ENCODE measurements around the gene FAS.

FAS gene

DNA sequence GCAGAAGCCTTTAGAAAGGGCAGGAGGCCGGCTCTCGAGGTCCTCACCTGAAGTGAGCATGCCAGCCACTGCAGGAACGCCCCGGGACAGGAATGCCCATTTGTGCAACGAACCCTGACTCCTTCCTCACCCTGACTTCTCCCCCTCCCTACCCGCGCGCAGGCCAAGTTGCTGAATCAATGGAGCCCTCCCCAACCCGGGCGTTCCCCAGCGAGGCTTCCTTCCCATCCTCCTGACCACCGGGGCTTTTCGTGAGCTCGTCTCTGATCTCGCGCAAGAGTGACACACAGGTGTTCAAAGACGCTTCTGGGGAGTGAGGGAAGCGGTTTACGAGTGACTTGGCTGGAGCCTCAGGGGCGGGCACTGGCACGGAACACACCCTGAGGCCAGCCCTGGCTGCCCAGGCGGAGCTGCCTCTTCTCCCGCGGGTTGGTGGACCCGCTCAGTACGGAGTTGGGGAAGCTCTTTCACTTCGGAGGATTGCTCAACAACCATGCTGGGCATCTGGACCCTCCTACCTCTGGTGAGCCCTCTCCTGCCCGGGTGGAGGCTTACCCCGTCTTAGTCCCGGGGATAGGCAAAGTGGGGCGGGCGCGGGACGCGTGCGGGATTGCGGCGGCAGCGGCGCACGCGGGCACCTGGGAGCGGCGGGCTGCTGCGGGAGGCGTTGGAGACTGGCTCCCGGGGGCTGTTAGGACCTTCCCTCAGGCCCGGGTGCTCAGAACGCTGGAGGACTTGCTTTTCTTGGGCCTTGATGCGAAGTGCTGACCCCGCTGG lies at the start of gene FAS:
Gene FAS (plus strand): TSS at position 415 of the 777 bp plus-strand sequence. CDS start 79 bp downstream, at position 494.
- peak; percentile 68 for DNase-seq

DNA sequence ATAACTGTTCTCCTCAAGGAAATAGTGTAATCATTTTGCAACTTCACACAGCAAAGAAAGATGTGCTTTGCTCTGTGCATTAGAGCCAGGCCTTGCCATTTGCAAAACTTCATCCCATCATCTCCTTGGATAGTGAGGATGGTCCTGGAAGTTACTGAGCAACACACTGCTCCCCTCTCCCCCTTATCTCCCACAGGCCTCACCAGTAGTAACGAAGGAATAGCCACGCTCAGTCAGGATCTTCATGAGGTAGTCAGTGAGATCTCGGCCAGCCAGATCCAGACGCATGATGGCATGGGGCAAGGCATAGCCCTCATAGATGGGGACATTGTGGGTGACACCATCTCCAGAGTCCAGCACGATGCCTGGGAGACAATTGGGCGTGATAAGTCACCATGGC lies 49.6 kb upstream of the FAS start:
- DNase-seq = no peak

DNA sequence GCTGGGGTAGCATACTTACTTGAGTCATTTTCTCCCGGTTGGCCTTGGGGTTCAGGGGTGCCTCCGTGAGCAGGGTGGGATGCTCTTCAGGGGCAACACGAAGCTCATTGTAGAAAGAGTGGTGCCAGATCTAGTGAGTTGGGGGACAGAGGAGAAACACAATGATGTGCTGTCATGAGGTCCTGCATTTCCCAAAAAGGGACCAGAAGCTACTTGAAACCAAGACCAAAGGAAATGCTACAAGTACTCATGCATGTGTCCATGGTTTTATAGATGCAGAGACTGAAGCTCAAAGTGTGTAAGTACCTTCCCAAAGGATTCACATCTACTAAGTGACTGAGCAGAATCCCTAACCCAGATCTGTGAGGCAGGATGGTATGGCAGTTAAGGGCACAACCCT lies 46.8 kb upstream of the FAS start:
- no peak for DNase-seq

DNA sequence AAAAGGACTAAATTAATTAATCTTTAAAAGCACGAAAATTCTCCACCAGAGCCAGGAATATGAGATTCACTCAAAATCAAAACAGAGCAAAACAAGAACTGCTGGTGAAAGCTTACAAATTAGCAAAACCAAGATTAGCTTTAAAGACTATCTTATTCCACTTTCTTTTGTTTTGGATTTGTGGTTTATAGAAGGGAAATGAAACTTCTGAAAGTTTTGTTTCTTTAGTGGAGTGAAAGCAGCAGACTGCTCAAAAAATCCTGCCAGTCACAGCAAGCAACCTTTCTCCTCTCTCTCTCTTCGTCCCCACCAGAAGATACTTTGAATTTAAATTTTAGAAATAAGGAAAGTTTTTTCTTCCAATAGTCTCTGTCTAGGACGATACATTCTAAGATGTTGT lies 45.8 kb upstream of the FAS start:
- no peak for DNase-seq

DNA sequence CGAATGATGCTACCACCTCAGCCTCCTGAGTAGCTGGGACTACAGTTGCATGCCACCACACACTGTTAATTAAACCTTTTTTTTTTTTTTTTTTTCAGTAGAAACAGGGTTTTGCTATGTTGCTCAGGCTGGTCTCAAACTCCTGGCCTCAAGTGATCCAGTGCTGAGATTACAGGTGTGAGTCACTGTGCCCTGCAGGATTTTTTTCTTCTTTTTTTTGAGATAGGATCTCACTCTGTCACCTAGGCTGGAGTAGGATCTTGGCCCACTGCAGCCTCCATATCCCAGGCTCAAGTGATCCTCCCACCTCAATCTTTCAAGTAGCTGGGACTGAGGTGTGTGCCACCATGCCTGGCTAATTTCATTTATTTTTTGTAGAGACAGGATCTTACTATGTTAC lies 44.4 kb upstream of the FAS start:
- DNase-seq = no peak

DNA sequence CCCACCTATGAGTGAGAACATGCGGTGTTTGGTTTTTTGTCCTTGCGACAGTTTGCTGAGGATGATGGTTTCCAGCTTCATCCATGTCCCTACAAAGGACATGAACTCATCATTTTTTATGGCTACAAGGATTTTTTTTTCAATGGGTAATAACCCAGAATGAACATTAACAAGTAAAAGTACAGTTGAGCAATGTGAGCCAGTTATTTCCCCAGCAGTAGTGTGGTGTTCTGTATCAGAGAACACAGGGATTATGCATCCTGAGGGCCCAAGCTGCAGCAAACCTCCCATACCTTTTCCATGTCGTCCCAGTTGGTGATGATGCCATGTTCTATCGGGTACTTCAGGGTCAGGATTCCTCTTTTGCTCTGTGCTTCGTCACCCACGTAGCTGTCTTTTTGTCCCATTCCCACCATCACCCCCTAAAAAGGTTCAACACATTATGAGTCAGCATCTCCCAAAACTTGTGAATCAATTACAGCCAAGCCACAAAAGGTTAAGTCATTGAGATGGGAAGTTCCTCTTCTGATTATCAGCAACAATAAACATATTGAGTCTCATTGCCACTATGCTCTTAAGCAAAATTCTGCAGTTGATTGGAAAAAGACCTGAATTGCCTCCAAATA lies 43.5 kb upstream of the FAS start:
- no peak for DNase-seq

DNA sequence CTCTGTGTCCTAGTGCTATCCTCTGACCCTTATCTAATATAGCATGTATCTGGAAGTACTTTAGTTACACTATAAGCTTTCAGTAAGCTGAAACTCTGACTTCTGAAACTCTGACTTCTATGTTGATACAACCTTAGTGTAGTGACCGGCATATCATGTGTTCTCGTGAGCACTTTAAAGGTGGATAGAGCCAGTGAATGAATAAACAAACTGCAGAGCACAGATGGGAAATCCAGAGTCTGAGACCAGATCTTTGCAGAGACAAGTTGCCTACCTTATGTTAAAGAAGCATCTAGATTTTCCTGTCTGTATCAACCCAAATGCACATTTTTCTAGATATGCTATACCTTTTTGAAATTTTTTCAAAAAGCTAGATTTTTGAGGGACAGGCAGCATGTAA lies 41.5 kb upstream of the FAS start:
- no peak for DNase-seq

DNA sequence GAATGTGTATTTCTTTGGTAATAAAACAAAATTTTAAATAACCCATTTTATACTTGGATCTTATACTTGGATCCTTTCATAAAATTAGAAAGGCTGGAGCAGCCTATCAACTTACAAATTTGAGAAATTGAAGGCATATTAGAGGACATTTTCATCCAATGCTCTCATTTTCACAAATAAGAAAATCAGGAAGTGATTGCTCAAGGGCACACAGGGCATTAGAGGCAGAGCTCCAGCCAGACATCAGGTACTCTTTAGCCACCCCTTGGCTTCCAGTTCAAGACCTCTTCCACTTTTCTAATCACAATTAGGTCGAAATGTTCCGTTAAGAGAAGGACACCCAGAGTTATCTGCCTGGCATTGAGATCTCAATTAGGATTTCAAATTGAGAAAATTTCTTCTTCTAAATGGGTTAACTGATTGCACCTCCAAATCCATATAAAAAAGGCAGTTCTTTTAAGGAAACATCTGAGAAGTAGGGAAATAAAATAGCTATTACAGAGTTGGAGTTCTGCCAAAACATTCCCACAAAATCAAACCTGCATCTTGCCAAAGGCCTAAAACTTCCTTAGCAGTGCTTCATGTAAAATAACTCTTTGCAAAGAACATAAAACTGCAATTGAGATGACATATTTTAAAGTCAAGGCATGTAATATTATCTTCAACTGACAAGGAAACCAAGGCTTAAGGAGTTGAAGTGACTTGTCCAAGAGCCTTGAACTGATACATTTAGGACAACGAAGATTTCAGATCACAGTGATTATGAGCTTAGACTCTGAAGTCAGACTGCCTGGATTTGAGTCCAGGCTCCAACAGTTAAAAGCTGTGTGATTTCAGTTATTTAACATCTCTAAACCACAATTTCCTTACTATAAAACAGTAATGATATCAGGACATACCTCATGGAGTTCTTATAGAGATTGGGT lies 40.4 kb upstream of the FAS start:
- DNase-seq = no peak

DNA sequence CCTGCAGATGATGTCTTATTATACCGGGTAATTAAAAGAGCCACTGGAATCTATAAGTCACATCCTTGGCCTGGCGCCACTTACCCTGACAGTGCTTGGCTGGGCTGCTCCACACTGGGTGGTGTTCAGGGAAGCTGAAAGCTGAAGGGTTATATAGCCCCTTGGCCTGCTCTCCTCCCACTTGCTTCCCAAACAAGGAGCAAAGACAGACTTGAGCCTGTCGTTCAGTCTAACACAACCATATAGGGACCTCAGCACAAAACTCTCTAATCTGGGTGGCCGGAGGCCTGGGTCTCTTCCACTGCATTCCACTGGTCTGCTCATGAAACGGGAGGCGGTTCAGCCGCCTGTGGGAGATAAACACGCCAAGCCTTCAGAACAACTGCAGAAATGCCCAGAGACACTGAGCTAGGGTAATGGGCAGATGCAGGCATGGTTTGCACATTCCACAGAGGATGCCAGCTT lies 37.9 kb upstream of the FAS start, which contains the start of gene ACTA2:
Gene ACTA2 (minus strand): TSS at position 127 of the 465 bp plus-strand sequence. CDS start 3,843 bp downstream, outside the sequence.
- no peak for DNase-seq

DNA sequence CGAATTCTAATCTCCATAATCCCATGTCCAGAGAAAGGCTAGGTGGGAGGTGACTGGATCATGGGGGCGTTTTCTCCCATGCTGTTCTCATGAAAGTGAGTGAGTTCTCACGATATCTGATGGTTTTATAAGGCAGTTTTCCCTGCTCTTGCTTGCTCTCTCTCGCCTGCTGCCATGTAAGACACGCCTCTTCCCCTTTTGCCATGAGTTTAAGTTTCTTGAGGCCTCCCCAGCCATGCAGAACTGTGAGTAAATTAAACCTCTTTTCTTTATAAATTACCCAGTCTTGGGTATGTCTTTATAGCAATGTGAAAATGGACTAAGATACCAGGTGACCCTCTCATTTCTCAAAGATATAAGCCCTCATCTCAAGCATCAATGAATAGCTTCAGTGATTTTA lies 36.9 kb upstream of the FAS start:
- DNase-seq = no peak

DNA sequence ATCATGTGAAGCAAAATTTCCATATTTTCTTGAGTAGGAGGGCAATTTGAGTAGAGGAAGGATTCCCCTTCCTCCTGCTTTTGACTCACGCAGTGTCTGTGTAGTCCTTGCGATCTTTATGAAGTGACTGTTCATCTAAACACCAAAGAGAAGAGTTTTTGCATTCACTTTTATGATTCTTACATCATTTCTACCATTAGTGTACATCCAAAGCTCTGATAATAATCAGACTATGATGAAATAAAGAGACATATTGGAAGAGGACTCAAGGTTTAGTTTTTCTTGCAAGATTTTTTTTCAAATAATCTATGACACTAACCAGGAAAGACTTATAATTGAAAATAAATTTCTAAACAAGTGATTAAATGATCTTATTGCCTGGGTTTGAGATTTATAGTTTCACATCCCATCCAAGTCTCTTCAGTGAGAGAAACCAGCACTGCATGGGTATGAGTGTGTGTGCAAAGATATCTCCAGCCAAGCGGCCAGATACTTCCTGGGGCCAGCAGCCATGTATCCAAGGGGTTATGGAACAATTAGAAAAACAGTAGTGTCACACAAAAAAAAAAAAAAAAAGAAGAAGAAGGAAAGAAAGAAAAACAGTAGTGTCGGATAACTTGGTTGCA lies 36.0 kb upstream of the FAS start:
- DNase-seq = no peak

DNA sequence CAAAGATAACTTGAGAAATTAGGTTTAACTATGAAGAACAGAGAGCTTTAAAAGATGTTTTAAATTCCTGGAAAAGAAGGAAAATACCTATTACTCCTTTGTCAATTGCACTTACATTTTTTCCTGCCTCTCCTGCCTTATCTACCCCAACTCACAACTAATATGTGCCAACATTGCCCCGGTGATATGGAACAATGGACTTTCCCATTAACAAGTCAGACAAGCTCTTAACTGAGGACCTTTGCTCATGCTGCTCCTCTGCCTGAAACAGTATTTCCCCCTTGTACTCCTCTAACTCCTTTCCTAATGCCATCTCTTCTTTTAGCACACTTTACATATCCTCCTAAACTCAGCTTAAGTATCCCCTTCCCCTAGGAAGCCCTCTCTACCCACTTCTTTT lies 33.2 kb upstream of the FAS start:
- DNase-seq = no peak

DNA sequence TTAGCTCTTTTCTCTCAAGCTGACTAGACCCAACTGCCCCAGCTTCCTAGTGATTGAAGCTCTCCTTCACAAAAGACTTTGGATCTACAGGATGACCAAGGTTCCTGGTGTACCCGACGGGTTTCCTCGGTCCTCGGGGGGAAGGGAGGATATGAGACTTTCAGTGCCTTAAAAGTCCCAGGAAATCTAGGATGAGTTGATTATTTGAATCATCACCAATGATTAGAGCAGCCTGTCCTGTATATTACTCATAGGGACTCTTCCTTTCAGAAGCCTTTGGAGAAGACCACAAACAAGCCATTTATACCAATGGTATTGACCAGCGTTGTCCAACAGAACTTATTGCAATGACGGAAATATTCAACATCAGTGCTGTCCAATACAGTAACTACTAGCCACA lies 31.9 kb upstream of the FAS start:
- no peak for DNase-seq

DNA sequence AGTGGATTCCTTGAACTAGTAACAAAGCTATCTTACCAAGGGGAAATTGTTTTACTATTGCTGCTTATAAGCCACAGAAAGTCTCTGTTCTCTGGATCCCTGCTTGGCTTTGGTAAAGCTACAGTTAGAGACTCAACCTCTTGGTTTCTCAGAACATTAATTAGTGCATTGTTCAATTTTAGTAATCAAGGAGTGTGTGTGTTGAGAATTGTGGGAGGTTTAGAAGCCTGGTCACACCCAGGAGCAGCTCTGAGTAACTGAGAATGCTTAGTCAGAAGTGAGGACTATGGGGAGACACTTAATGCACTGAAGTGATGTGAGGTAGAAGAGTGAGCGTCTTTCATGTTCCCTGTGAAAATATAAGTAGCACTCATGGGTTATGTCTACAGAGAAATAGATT lies 29.8 kb upstream of the FAS start:
- no peak for DNase-seq

DNA sequence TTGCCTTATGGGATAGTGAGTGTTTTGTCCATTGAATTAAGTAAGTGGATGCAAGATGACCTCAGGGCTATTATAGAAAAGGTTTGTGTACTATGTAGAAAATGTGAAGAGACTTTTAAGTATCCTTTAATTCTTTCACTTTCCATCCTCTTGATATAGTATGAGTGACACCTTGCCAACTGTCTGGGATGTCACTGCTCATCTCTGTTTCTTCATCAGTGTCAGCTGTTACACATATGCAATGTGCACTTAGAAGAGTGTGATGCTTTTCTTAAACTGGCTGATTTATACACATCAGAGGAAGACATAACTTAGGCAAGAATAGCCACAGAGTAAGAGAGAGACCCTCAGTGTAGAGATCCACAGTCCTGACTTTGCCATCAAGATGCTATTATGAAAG lies 29.3 kb upstream of the FAS start:
- no peak for DNase-seq

DNA sequence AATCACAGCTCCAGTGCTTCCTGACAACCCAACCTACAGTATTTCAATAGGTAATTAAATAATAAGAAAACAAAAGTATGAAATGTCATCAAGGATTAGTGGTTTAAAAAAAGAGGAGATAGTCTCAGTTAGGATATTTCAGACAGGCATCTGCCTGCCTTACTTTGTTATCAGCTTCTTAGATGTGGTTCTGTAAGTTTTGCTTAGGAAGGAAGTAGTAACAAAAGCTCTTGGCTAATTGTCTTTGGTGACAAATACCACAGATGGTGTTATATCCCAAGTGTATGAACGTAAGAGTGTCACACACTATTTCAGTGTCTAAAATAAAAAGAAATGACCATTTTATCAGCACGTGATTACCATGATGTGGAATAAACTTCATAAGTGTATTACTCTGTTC lies 28.3 kb upstream of the FAS start:
- no peak for DNase-seq

DNA sequence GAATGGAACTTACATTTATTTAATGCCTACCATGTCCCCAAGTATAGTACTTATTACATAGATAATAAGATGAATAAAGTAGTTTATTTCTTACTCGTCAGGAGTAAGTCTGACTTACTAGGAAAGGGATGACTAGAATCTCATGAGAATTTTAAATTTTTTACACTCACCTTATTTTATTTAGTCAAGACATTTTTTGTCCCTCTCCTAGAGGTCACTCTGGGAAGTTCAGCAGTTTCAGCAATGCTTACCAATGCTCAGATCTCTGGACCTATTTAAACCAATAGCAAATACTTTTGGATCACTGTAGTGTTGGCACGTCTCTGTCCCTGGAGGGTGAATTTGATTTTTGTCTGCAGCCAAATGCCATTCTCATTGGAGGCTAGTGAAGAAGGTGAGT lies 27.3 kb upstream of the FAS start:
- DNase-seq = no peak

DNA sequence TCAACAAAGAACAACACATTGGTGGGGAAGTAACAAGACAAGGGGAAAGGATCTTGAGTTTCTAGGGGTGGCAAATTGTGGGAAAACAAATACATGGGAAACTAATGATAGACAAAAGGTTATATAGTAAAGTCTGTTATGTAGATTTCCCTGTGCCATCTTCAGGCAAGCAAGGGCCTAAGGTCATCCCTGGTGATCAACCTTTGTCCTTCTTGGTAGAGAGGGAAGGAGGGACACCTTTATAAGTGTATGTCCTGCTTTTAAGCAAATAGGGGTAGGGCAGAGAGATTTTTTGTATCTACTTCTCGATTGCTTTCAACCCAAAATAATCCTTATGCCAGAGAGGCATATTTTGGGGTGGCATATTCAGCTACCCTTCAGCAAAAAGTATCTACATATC lies 26.2 kb upstream of the FAS start:
- no peak for DNase-seq

DNA sequence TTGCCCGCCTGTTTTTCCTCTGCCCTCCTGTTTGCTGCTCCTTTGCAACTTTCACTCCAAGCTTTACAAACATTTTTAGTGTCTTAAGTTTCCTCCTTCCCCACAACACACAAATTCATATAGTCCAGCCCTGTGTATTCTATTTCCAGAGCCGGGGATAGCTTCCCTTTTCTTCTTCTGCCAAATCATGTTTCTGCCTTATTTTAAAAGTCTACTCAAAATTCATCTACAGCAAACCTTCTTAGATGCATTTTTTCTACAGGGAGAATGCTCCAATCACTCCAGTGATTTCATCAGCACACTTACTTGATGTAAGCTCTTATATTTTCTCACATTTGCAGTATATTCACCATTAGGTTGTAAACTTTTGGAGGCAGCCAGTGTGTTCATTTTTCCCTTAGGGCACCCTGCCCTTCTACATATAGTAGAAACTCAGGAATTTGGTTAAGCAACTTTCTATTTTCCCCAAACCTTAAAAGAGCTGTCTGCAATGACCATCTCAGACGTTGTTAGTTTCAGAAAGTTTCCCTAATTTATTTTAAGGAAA lies 25.7 kb upstream of the FAS start:
- DNase-seq = no peak

DNA sequence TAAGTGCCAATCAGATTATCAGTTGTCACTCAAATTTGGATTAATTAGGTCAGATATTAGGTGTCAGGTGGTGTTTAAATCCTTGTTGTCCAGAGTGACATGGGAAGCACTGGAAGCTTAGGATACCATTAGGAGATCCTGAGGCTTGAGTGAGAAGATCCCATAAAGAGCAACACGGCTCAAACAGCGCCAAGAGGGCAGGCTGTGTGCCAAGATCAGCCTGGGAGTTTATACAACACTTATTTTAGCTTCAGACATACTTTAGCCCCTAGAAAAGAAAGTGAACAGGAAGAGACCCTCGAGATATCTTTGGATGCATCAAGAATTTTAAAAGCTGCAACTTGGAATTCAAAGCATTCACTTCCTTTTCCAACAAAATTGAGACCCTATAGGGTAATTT lies 23.8 kb upstream of the FAS start:
- no peak for DNase-seq

DNA sequence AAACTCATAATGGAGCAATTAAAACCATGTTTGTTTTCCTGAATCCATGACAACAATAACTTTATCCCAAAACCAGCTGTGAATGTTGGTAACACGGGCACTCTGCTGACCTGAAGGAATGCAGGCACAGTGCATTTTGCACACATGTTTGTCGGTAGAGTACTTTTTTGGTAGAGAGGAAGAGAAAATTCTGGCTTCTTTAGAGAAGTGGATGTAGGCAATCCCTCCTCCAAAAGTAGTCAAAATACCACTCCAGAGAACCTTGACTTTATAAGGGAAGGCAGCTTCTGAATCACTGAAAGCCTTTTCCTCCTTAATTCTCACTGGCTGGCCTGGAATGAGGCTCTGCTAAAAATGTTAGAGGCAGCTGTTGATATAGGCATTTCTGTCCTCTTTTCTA lies 22.2 kb upstream of the FAS start:
- no peak for DNase-seq

DNA sequence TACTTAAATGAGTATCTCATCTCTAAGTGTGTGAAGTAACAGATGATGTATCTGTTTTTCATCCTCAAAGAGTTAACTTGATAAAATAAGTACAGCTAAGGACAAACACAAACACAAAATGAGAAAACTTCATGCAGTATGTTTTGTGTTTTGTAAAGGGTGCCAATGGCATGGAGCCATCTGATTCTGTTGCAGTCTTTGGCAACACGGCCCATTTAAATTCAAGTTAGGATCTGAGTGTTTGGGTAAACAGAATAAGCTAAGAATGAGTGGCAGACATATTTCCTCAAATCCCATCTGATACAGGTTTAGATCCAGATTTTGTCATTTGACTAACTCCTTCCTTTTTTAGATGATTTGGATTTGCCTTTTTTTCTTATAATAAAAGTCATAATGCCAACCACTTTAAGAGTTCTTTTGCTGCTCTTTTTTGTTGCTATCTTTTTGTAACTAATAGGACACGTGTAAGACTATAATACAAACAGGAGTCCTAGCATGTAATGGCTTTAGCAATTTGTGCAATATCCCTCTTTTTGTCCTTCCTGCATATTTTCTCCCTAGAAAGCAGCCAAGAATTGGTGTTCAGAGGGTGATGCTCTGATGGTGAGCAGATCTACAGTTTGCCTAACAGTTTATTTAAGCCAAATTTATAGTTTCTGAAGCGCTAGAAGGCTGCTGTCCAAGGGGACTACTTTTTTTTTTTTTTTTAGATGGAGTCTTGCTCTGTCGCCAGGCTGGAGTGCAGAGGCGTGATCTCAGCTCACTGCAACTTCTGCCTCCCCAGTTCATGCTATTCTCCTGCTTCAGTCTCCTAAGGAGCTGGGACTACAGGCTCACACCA lies 19.2 kb upstream of the FAS start:
- DNase-seq = no peak

All from activated gamma-delta T cell treated with Interleukin-2 at 50 U/mL for 16 hours (primary cell).